Astrocyte of the spinal cord (primary cell): Measurements from ENCODE around the gene TTLL1.
A peak's percentile ranks its signal among the peaks of the same experiment; 100 is the strongest.
"Not testable (repeated sequence)": the region's sequence is repeated elsewhere in the genome, so short reads cannot be mapped to it uniquely, and the experiment has no call there.

Source experiments
- DNase-seq: peaks from one replicate; pipeline ENCODE4 v3.0.0; 2011; ENCODE audit warnings: low read depth, low spot score
- H3K4me3 ChIP-seq: 2 replicates; pipeline ENCODE4 v1.5.1; 2011; ENCODE audit warnings: low read depth, mild to moderate bottlenecking, low read length, moderate library complexity
- CTCF ChIP-seq: IDR thresholded peaks from 2 replicates; pipeline ENCODE4 v1.5.1; 2012; ENCODE audit warnings: low read depth, mild to moderate bottlenecking, low read length, inconsistent platforms
- in situ Hi-C: cut with HindIII; loops from 2 replicates; pipeline ENCODE4 v1.10.0; 2017; ENCODE audit warnings: low sequenced_read_pairs

Gene TTLL1

GRCh38 chr22:43038325-43038724 is 50.9 kb downstream of the TTLL1 start:
- H3K4me3 ChIP-seq, result no peak overlapping the region
- DNase-seq, result no peak
- in situ Hi-C loops, result no loop called here
- no peak for TF ChIP-seq CTCF

- in situ Hi-C loops, result no loop called here
- no peak overlapping the region for H3K4me3 ChIP-seq
- peak; percentile 87 for DNase-seq
- no peak for TF ChIP-seq CTCF
Measured at GRCh38 chr22:43036282-43036829, 52.8 kb downstream of the TTLL1 start.

DNA sequence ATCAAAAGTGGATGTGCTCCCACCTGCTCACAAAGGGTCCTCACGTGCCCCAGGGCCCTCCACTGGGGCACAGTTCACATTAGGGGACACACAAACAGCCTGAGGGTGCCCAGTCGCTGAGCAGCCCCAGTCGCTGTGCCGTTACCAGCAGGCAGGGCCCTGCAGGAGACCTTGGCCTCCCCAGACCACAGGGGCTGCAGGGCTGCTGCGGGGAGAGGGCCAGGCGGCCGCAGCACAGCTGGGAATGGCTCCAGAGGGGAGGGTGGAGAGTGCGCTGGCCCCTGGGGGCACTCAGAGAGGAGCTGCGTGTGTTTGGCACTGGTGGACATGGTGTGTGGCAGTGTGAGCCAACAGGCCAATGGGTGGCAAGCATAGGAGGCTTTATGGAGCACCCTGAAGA is 53.9 kb downstream of the TTLL1 start:
- no peak for TF ChIP-seq CTCF
- H3K4me3 ChIP-seq, result no peak overlapping the region
- DNase-seq, result no peak
- in situ Hi-C loops, result no loop called here

GRCh38 chr22:43031617-43032016 is 57.6 kb downstream of the TTLL1 start:
- DNase-seq, result no peak
- in situ Hi-C loops, result no loop called here
- no peak for TF ChIP-seq CTCF
- H3K4me3 ChIP-seq, result no peak overlapping the region

DNA sequence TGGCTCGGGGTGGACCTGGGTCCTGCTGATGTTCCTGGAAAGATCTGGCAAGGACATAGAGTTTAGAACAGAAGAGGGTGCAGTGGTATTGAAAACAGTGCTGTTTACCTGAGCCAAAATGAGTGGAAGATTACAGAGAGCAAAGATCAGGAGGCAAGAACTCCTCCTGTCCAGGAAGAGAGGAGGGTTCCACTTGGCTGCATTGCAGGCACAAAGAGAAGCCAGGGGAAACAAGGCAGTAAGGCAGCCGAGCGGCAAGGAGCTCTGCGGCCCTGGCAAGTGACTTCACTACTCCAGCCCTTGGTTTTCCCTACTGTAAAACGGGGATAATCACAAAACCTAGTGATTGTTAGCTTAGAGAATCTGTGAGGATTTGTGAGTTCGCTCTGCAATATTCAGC is 70.6 kb downstream of the TTLL1 start:
- in situ Hi-C loops, result no loop called here
- no peak for TF ChIP-seq CTCF
- no peak overlapping the region for H3K4me3 ChIP-seq
- DNase-seq, result no peak

- no peak for TF ChIP-seq CTCF
- in situ Hi-C loops, result no loop called here
- H3K4me3 ChIP-seq, result no peak overlapping the region
- no peak for DNase-seq
Measured at GRCh38 chr22:43017525-43018460, 71.4 kb downstream of the TTLL1 start.

GRCh38 chr22:43016150-43016549 is 73.0 kb downstream of the TTLL1 start:
- H3K4me3 ChIP-seq, DNase-seq, in situ Hi-C loops: not testable (repeated sequence)
